ENCODE results near the gene ASPHD1.

Gene ASPHD1

GRCh38 chr16:29943846-29944799 lies 43.8 kb downstream of the ASPHD1 start:
- no peak; the same call in 1 of the 2 replicates for TF ChIP-seq CTCF (IDR thresholded peaks at IDR 0.05)

GRCh38 chr16:29947897-29948296 lies 47.6 kb downstream of the ASPHD1 start:
- TF ChIP-seq CTCF (IDR thresholded peaks at IDR 0.05) = no peak

- no peak for TF ChIP-seq CTCF (IDR thresholded peaks at IDR 0.05)
These were observed 50.6 kb downstream of the ASPHD1 start for GRCh38 chr16:29950806-29951461.

GRCh38 chr16:29951625-29952365 lies 51.5 kb downstream of the ASPHD1 start:
- TF ChIP-seq CTCF (IDR thresholded peaks at IDR 0.05) = no peak

All from LNCAP (cell line).